Coronary artery (tissue), 2 donors: ENCODE results near the gene DPP3.

Source experiments
- DNase-seq: peaks from one replicate; pipeline ENCODE4 v3.0.0-alpha.2; 2017; ENCODE audit warnings: low spot score
- H3K27ac ChIP-seq, 2 donors: fragments of 200-600 bp; sonication (generic); one replicate each; pipeline ENCODE4 v1.5.1; 2016 to 2019
- H3K4me3 ChIP-seq: fragments of 200-600 bp; sonication (generic); 2 replicates; pipeline ENCODE4 v1.5.1; 2016; ENCODE audit warnings: mild to moderate bottlenecking, moderate library complexity
- CTCF ChIP-seq: fragments of 200-600 bp; sonication (generic); IDR thresholded peaks from one replicate; pipeline ENCODE4 v1.5.1; 2019; ENCODE audit warnings: antibody characterized with exemption

DPP3 gene

GRCh38 chr11:66471142-66471541, 9.1 kb upstream of the DPP3 start:
- no peak overlapping the region for H3K4me3 ChIP-seq
- DNase-seq = no peak
- no peak for TF ChIP-seq CTCF
- no peak overlapping the region for H3K27ac ChIP-seq

DNA sequence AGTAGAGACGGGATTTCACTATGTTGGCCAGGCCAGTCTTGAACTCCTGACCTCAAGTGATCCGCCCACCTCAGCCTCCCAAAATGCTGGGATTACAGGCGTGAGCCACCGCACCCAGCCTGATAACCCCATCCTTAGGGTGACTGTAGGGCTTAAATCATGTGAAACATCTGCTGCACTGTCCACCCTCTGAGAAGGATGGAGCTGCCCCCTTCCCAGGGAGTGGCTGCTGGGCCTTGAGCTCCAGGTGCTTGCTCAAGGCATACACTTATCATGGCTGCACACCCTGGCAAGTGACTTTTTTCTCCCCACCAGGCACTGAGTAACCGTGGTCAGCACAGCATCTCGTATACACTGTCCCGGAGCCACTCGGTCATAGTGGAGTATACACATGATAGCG, 8.2 kb upstream of the DPP3 start:
- Histone ChIP-seq H3K27ac (no peak overlapping the region), H3K4me3 (no peak overlapping the region)
- TF ChIP-seq CTCF = no peak
- DNase-seq = no peak

GRCh38 chr11:66473167-66473566, 7.1 kb upstream of the DPP3 start:
- Histone ChIP-seq H3K4me3 (no peak overlapping the region), H3K27ac (no peak overlapping the region)
- no peak for DNase-seq
- TF ChIP-seq CTCF = no peak

GRCh38 chr11:66473608-66474515, 6.4 kb upstream of the DPP3 start:
- DNase-seq = no peak
- no peak overlapping the region for H3K27ac ChIP-seq

GRCh38 chr11:66475349-66476172, 4.7 kb upstream of the DPP3 start:
- H3K4me3 ChIP-seq = no peak overlapping the region
- no peak for DNase-seq
- no peak for TF ChIP-seq CTCF
- H3K27ac ChIP-seq = no peak overlapping the region

More at GRCh38 chr11:66473608-66474515, 6.4 kb upstream of the DPP3 start:
- no peak for TF ChIP-seq CTCF
- no peak overlapping the region for H3K4me3 ChIP-seq

DNA sequence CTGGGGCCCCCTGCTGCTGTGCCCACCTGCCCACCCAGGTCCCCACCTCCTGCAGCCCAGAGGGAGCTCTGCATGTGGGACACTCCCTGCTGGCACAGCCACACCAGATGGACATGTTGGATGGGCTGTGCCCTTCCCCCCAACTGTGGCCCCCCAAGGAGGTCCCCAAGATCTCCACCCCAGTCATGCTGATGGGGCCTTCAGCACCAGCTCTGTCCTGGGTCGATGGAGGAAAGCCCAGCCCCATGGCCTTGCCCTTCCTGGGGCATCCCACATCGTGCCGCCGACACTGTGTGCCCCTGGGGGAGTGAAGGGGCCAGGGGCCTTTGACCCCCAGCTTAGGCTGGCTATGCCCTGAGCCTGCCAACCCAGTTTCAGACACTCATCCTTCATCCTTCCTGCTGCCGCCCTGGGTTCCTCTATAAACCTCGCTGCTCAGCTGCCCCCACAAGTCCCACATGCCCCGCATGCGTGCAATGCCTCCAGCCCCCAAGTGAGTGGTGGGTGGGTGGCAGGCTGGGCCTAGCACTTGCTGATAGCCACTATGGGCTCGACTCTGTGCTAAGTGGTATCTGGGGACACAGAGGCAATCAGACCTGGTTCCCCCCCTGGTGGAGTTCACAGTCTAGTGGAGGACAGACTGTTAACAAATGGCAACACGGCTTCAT, 3.9 kb upstream of the DPP3 start:
- no peak for TF ChIP-seq CTCF
- Histone ChIP-seq H3K4me3 (no peak overlapping the region), H3K27ac (no peak overlapping the region)
- DNase-seq = no peak
